ENCODE results near the gene ATP13A4. TPM values are rescaled to one million over a fixed set of nuclear protein-coding genes. Genes with fewer than 3 reads are reported as not detected.

The ATP13A4 gene
- total and polyA plus RNA-seq, 2 of the 8 experiments (the other 6 are each of a cell fraction or from before 2014, with no cell fraction given), result 0.12 TPM; not detected in 1

GRCh38 chr3:193499136-193499770 lies 55.4 kb downstream of the ATP13A4 start:
- Histone ChIP-seq H2BK20ac (ENCODE audit: low read length) (no peak overlapping the region), H4K20me1 (replicated peaks in 1 of 2; ENCODE audit: control insufficient read depth in 1 of 2, insufficient read depth in 2 of 2, low read length in 2 of 2) (no peaks in the 10 kb centered on the region), H3K9ac (replicated peaks in 1 of 4; ENCODE audit: extremely low read depth in 1 of 4, low read depth in 3 of 4, low read length in 3 of 4) (no peak overlapping the region), H3K27me3 (replicated peaks in 1 of 4; ENCODE audit: control insufficient read depth in 3 of 4, extremely low read depth in 1 of 4, insufficient read depth in 3 of 4, low read length in 3 of 4) (no peaks in the 10 kb centered on the region), H3K14ac (ENCODE audit: insufficient read length) (no peak overlapping the region), H4K91ac (replicated peaks; ENCODE audit: insufficient read length, low read length) (no peak overlapping the region), H3K79me2 (ENCODE audit: control insufficient read depth in 1 of 2, insufficient read depth in 2 of 2, low read length in 2 of 2) (no peaks in the 10 kb centered on the region), H3K4me1 (replicated peaks in 1 of 4; ENCODE audit: control insufficient read depth in 3 of 4, insufficient read depth in 4 of 4, low read length in 3 of 4) (no peaks in the 10 kb centered on the region), H3K18ac (ENCODE audit: extremely low read depth, low read length) (no peak overlapping the region), H2BK5ac (ENCODE audit: low read depth, low read length) (no peak overlapping the region), H3K4ac (replicated peaks; ENCODE audit: insufficient read length, low read depth, low read length) (no peak overlapping the region), H3K23ac (ENCODE audit: insufficient read length) (no peak overlapping the region), H3K79me1 (ENCODE audit: low read depth, low read length) (no peaks in the 10 kb centered on the region), H3K23me2 (ENCODE audit: low read depth, low read length) (no peaks in the 10 kb centered on the region), H3K56ac (replicated peaks; ENCODE audit: insufficient read length, low read depth, low read length) (no peak overlapping the region), H2AK5ac (ENCODE audit: low read depth, low read length) (no peak overlapping the region), H3K27ac (ENCODE audit: low read depth, low read length) (no peak overlapping the region), H3K9me3 (ENCODE audit: insufficient read depth in 2 of 2, low read depth in 1 of 2, low read length in 1 of 2) (no peaks in the 10 kb centered on the region), H3K36me3 (ENCODE audit: control insufficient read depth in 2 of 4, insufficient read depth in 4 of 4, low read length in 3 of 4) (no peaks in the 10 kb centered on the region), H4K8ac (ENCODE audit: extremely low read depth, insufficient read depth, low read length) (no peak overlapping the region), H2BK12ac (ENCODE audit: low read depth, low read length) (no peak overlapping the region), H3K4me2 (ENCODE audit: insufficient read depth in 1 of 2, low read depth in 2 of 2, low read length in 2 of 2) (no peak overlapping the region), H4K5ac (ENCODE audit: insufficient read length, low read depth, low read length) (no peak overlapping the region), H2BK15ac (ENCODE audit: low read length) (no peak overlapping the region), H2AFZ (ENCODE audit: low read length) (no peak overlapping the region), H3K4me3 (ENCODE audit: extremely low read depth in 1 of 4, insufficient read depth in 2 of 4, low read depth in 3 of 4, low read length in 4 of 4) (no peak overlapping the region), H2BK120ac (replicated peaks; ENCODE audit: low read depth, low read length) (no peak overlapping the region)
- no peak for TF ChIP-seq RFX5 (IDR thresholded peaks at IDR 0.05; ENCODE audit: borderline replicate concordance, low read depth, low read length)
- TF ChIP-seq CHD2 (IDR thresholded peaks at IDR 0.05; ENCODE audit: low read length), result no peak
- no peak for TF ChIP-seq CTCF (IDR thresholded peaks at IDR 0.05; ENCODE audit: control extremely low read depth in 1 of 3, insufficient read depth in 1 of 3, low read depth in 1 of 3, low read length in 3 of 3)
- no peak for TF ChIP-seq POLR2A (IDR thresholded peaks at IDR 0.05; ENCODE audit: control extremely low read depth in 1 of 2, low read depth in 2 of 2, low read length in 2 of 2)
- TF ChIP-seq CREB1 (IDR thresholded peaks at IDR 0.05), result no peak
- no peak for TF ChIP-seq ATF3 (IDR thresholded peaks at IDR 0.05; ENCODE audit: insufficient read depth, low read depth, low read length)
- TF ChIP-seq NANOG (IDR thresholded peaks at IDR 0.05; ENCODE audit: insufficient read depth, low read depth, low read length, poor library complexity, severe bottlenecking), result no peak
- TF ChIP-seq JUN (IDR thresholded peaks at IDR 0.05; ENCODE audit: low read depth, low read length), result no peak
- no peak for TF ChIP-seq CBX8 (IDR thresholded peaks at IDR 0.05; ENCODE audit: borderline replicate concordance, low read depth, low read length)
- no peak for TF ChIP-seq POU5F1 (IDR thresholded peaks at IDR 0.05; ENCODE audit: low read depth, low read length)
- POLR2A ChIA-PET (ENCODE audit: partially characterized antibody), result no interaction called here
- no peak for FAIRE-seq
- 86% methylated on average over 3 of the region's 3 CpGs; no CpG with 5 or more reads in 1 of the 2 experiments for WGBS, 2 experiments (ENCODE audit: extremely low coverage in 1 of 2, insufficient coverage in 1 of 2, insufficient read length in 1 of 2, insufficient replicate concordance in 2 of 2, low coverage in 1 of 2, low lambda C conversion rate in 2 of 2, missing lambda C conversion rate in 1 of 2)
- DNase-seq (ENCODE audit: low read depth in 1 of 2, low spot score in 2 of 2), result no peak
- CTCF ChIA-PET (ENCODE audit: partially characterized antibody), result no interaction called here
